Measurements from ENCODE around the gene ULBP3.
"Not testable (repeated sequence)": the region's sequence is repeated elsewhere in the genome, so short reads cannot be mapped to it uniquely, and the experiment has no call there.

The ULBP3 gene

GRCh38 chr6:150068151-150068550, 770 bp downstream of the ULBP3 start:
- peak overlapping the region; percentile 82 for H3K9ac ChIP-seq (ENCODE audit: low read depth, low read length)
- no peaks in the 10 kb centered on the region; the same call in 1 of the 2 replicates for H3K9me3 ChIP-seq (ENCODE audit: control insufficient read depth, insufficient read depth, low read length)
- H3K4me1 ChIP-seq (ENCODE audit: insufficient read depth, low read length) = no peaks in the 10 kb centered on the region; the same call in 1 of the 2 replicates
- no peaks in the 10 kb centered on the region for H3K36me3 ChIP-seq (ENCODE audit: insufficient read depth, low read length)

- Histone ChIP-seq H3K9me3 (ENCODE audit: control insufficient read depth, insufficient read depth, low read length) (no peaks in the 10 kb centered on the region; the same call in 1 of the 2 replicates), H3K9ac (ENCODE audit: low read depth, low read length) (no peak overlapping the region), H3K4me1 (ENCODE audit: insufficient read depth, low read length) (no peaks in the 10 kb centered on the region), H3K36me3 (ENCODE audit: insufficient read depth, low read length) (no peaks in the 10 kb centered on the region; the same call in 1 of the 2 replicates)
These were observed 3.8 kb downstream of the ULBP3 start for GRCh38 chr6:150065083-150065482.

- Histone ChIP-seq H3K36me3 (ENCODE audit: insufficient read depth, low read length) (no peaks in the 10 kb centered on the region; the same call in 1 of the 2 replicates), H3K4me1 (ENCODE audit: insufficient read depth, low read length) (no peaks in the 10 kb centered on the region), H3K9me3 (ENCODE audit: control insufficient read depth, insufficient read depth, low read length) (no peaks in the 10 kb centered on the region; the same call in 1 of the 2 replicates), H3K9ac (ENCODE audit: low read depth, low read length) (no peak overlapping the region)
These were observed 5.3 kb downstream of the ULBP3 start for GRCh38 chr6:150063640-150064039.

- H3K9ac ChIP-seq (ENCODE audit: low read depth, low read length); H3K4me1 ChIP-seq (ENCODE audit: insufficient read depth, low read length); H3K36me3 ChIP-seq (ENCODE audit: insufficient read depth, low read length); H3K9me3 ChIP-seq (ENCODE audit: control insufficient read depth, insufficient read depth, low read length): not testable (repeated sequence)
These were observed 8.9 kb downstream of the ULBP3 start for GRCh38 chr6:150059973-150060372.

- Histone ChIP-seq H3K4me1 (ENCODE audit: insufficient read depth, low read length) (no peaks in the 10 kb centered on the region), H3K9me3 (ENCODE audit: control insufficient read depth, insufficient read depth, low read length) (no peaks in the 10 kb centered on the region), H3K36me3 (ENCODE audit: insufficient read depth, low read length) (no peaks in the 10 kb centered on the region; the same call in 1 of the 2 replicates), H3K9ac (ENCODE audit: low read depth, low read length) (no peak overlapping the region)
These were observed 9.9 kb downstream of the ULBP3 start for GRCh38 chr6:150058986-150059385.

GRCh38 chr6:150058231-150058792, 10.6 kb downstream of the ULBP3 start:
- Histone ChIP-seq H3K9me3 (ENCODE audit: control insufficient read depth, insufficient read depth, low read length) (no peaks in the 10 kb centered on the region), H3K4me1 (ENCODE audit: insufficient read depth, low read length) (no peaks in the 10 kb centered on the region), H3K9ac (ENCODE audit: low read depth, low read length) (no peak overlapping the region), H3K36me3 (ENCODE audit: insufficient read depth, low read length) (no peaks in the 10 kb centered on the region; the same call in 1 of the 2 replicates)

- H3K9ac ChIP-seq (ENCODE audit: low read depth, low read length) = no peak overlapping the region
- H3K9me3 ChIP-seq (ENCODE audit: control insufficient read depth, insufficient read depth, low read length) = no peaks in the 10 kb centered on the region
- no peaks in the 10 kb centered on the region; the same call in 1 of the 2 replicates for H3K36me3 ChIP-seq (ENCODE audit: insufficient read depth, low read length)
- H3K4me1 ChIP-seq (ENCODE audit: insufficient read depth, low read length) = no peaks in the 10 kb centered on the region
These were observed 11.4 kb downstream of the ULBP3 start for GRCh38 chr6:150057501-150057951.

- H3K4me1 ChIP-seq (ENCODE audit: insufficient read depth, low read length) = no peaks in the 10 kb centered on the region
- no peaks in the 10 kb centered on the region; the same call in 1 of the 2 replicates for H3K36me3 ChIP-seq (ENCODE audit: insufficient read depth, low read length)
- no peaks in the 10 kb centered on the region for H3K9me3 ChIP-seq (ENCODE audit: control insufficient read depth, insufficient read depth, low read length)
These were observed 12.0 kb downstream of the ULBP3 start for GRCh38 chr6:150056916-150057315.

GRCh38 chr6:150056156-150056555, 12.8 kb downstream of the ULBP3 start:
- H3K9me3 ChIP-seq (ENCODE audit: control insufficient read depth, insufficient read depth, low read length) = no peaks in the 10 kb centered on the region
- no peaks in the 10 kb centered on the region for H3K4me1 ChIP-seq (ENCODE audit: insufficient read depth, low read length)
- H3K36me3 ChIP-seq (ENCODE audit: insufficient read depth, low read length) = no peaks in the 10 kb centered on the region; the same call in 1 of the 2 replicates
- H3K9ac ChIP-seq (ENCODE audit: low read depth, low read length) = no peak overlapping the region

More at GRCh38 chr6:150056916-150057315, 12.0 kb downstream of the ULBP3 start:
- H3K9ac ChIP-seq (ENCODE audit: low read depth, low read length) = no peak overlapping the region

- no peak overlapping the region for H3K9ac ChIP-seq (ENCODE audit: low read depth, low read length)
- H3K4me1 ChIP-seq (ENCODE audit: insufficient read depth, low read length) = no peaks in the 10 kb centered on the region
- no peaks in the 10 kb centered on the region for H3K9me3 ChIP-seq (ENCODE audit: control insufficient read depth, insufficient read depth, low read length)
- H3K36me3 ChIP-seq (ENCODE audit: insufficient read depth, low read length) = no peaks in the 10 kb centered on the region
These were observed 13.8 kb downstream of the ULBP3 start for GRCh38 chr6:150055131-150055530.

GRCh38 chr6:150053450-150053849, 15.5 kb downstream of the ULBP3 start:
- H3K36me3 ChIP-seq (ENCODE audit: insufficient read depth, low read length) = no peaks in the 10 kb centered on the region
- H3K4me1 ChIP-seq (ENCODE audit: insufficient read depth, low read length) = no peaks in the 10 kb centered on the region
- H3K9me3 ChIP-seq (ENCODE audit: control insufficient read depth, insufficient read depth, low read length) = no peaks in the 10 kb centered on the region
- no peak overlapping the region for H3K9ac ChIP-seq (ENCODE audit: low read depth, low read length)

- H3K9me3 ChIP-seq (ENCODE audit: control insufficient read depth, insufficient read depth, low read length) = no peaks in the 10 kb centered on the region
- no peak overlapping the region for H3K9ac ChIP-seq (ENCODE audit: low read depth, low read length)
- no peaks in the 10 kb centered on the region for H3K4me1 ChIP-seq (ENCODE audit: insufficient read depth, low read length)
- no peaks in the 10 kb centered on the region for H3K36me3 ChIP-seq (ENCODE audit: insufficient read depth, low read length)
These were observed 18.1 kb downstream of the ULBP3 start for GRCh38 chr6:150050846-150051245.

- H3K9me3 ChIP-seq (ENCODE audit: control insufficient read depth, insufficient read depth, low read length) = no peaks in the 10 kb centered on the region
- no peaks in the 10 kb centered on the region for H3K36me3 ChIP-seq (ENCODE audit: insufficient read depth, low read length)
- H3K9ac ChIP-seq (ENCODE audit: low read depth, low read length) = no peak overlapping the region
- H3K4me1 ChIP-seq (ENCODE audit: insufficient read depth, low read length) = no peaks in the 10 kb centered on the region
These were observed 20.8 kb downstream of the ULBP3 start for GRCh38 chr6:150048099-150048498.

GRCh38 chr6:150046943-150047342, 22.0 kb downstream of the ULBP3 start:
- Histone ChIP-seq H3K4me1 (ENCODE audit: insufficient read depth, low read length) (no peaks in the 10 kb centered on the region), H3K36me3 (ENCODE audit: insufficient read depth, low read length) (no peaks in the 10 kb centered on the region), H3K9ac (ENCODE audit: low read depth, low read length) (no peak overlapping the region), H3K9me3 (ENCODE audit: control insufficient read depth, insufficient read depth, low read length) (no peaks in the 10 kb centered on the region)

GRCh38 chr6:150044621-150045145, 24.2 kb downstream of the ULBP3 start:
- H3K4me1 ChIP-seq (ENCODE audit: insufficient read depth, low read length) = no peaks in the 10 kb centered on the region
- no peak overlapping the region for H3K9ac ChIP-seq (ENCODE audit: low read depth, low read length)
- no peaks in the 10 kb centered on the region for H3K9me3 ChIP-seq (ENCODE audit: control insufficient read depth, insufficient read depth, low read length)
- H3K36me3 ChIP-seq (ENCODE audit: insufficient read depth, low read length) = no peaks in the 10 kb centered on the region
